ENCODE data around the gene XYLT1. TPM values are rescaled to one million over a fixed set of nuclear protein-coding genes. Genes with fewer than 3 reads are reported as not detected.

XYLT1 gene
- total and polyA plus RNA-seq, 2 of the 8 experiments (the other 6 are each of a cell fraction or from before 2014, with no cell fraction given): 6.6 to 25.4 TPM

DNA sequence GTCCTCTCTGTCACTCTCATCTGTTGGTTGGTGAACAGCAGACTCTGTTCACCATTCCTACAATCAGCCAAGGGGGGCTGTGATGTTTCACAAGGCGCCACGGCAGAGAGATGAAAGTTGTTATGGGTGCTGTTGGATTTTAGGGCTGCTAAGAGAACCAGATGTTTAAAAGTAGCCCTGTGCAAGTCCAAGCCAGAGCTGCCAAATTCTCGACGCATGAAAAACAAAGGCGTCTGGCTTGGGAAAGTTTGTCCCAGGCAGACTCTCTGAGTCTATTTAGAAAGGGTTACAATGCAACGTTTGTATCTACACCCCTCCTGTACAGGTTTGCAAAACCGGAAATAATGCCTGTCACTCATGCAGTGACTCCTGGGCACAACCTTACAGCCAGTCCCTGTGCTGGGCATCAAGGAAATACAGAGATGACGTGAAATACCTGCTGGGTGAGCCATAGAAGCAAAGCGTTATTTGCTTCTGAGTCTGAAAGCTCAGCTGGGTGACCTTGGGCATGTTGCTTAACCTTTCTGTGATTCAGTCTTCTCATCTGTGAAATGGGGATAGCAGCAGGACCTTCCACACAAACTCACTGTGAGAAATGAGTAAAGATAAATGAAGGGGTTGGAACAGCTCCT, 74.8 kb downstream of the XYLT1 start (continued):
- no peak for TF ChIP-seq ATF2 (IDR thresholded peaks at IDR 0.05; ENCODE audit: low read length)
- TF ChIP-seq RNF2 (IDR thresholded peaks at IDR 0.05; ENCODE audit: borderline replicate concordance, low read depth, low read length, missing control alignments, poor library complexity, severe bottlenecking): no peak
- TF ChIP-seq RFX5 (IDR thresholded peaks at IDR 0.05; ENCODE audit: borderline replicate concordance, low read depth, low read length): no peak

Measured in H1 (cell line).